GM10266 (cell line): ENCODE measurements around the gene HEATR9.

Source experiments
- DNase-seq: peaks from one replicate; pipeline ENCODE4 v3.0.0; 2012; ENCODE audit errors: extremely low spot score
- CTCF ChIP-seq: IDR thresholded peaks from 2 replicates; pipeline ENCODE4 v1.5.1; 2012; ENCODE audit warnings: mild to moderate bottlenecking, low read depth; ENCODE audit not compliant: control insufficient read depth, insufficient read depth; ENCODE audit errors: missing control alignments

The HEATR9 gene

GRCh38 chr17:35872196-35872980 lies 3.7 kb upstream of the HEATR9 start:
- TF ChIP-seq CTCF, result no peak
- DNase-seq, result no peak

- no peak for DNase-seq
- TF ChIP-seq CTCF, result no peak
Measured at GRCh38 chr17:35870906-35871819, 2.5 kb upstream of the HEATR9 start.

GRCh38 chr17:35867574-35867973 lies 1.1 kb downstream of the HEATR9 start:
- DNase-seq, result no peak
- TF ChIP-seq CTCF, result no peak

GRCh38 chr17:35866341-35866950 lies 2.2 kb downstream of the HEATR9 start:
- no peak for TF ChIP-seq CTCF
- DNase-seq, result no peak

GRCh38 chr17:35865412-35866340 lies 3.0 kb downstream of the HEATR9 start:
- TF ChIP-seq CTCF, result no peak
- DNase-seq, result no peak

- DNase-seq, result no peak
- TF ChIP-seq CTCF, result no peak
Measured at GRCh38 chr17:35864853-35865252, 3.8 kb downstream of the HEATR9 start.
